HG02610 (cell line): ENCODE results near the gene TENT4A.

Source experiments
- ATAC-seq: cut with Tn5 transposase; IDR thresholded peaks from one replicate; pipeline ENCODE4 v1.9.1; 2021; ENCODE audit warnings: mild to moderate bottlenecking, moderate library complexity; ENCODE audit not compliant: unreplicated experiment

Gene TENT4A

GRCh38 chr5:6749026-6749716, 35.9 kb downstream of the TENT4A start:
- no peak for ATAC-seq

DNA sequence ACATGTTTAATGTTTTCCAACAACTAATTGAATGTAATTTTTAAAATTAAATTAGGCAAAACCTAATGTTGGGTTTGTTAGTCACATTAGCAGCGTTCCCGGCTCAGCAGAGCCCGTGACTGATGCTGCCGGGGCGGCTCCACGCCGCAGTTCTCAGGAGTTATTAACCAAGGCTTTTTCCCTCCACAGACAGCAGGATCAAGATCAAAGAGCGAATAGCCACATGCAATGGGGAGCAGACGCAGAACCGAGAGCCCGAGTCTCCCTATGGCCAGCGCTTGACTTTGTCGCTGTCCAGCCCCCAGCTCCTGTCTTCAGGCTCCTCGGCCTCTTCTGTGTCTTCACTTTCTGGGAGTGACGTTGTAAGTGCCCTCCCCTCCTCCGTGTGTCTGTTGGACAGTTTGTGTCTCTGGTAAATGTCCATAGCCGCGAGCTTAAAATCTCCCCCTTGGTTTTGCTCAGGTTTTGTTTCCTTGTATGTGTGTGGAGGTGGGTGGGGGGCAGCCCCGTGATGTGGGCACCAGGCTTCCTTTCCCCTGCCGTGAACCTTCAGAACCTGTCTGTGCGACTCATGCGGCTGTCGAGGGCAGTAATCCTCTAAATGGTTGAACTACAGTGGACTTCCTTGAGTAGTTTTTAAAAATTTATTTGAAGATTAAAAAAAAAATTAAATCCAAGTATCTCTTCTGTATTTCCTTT, 37.1 kb downstream of the TENT4A start:
- ATAC-seq, result no peak

GRCh38 chr5:6750951-6751685, 37.9 kb downstream of the TENT4A start:
- ATAC-seq, result no peak

GRCh38 chr5:6752236-6752635, 39.0 kb downstream of the TENT4A start:
- no peak for ATAC-seq

DNA sequence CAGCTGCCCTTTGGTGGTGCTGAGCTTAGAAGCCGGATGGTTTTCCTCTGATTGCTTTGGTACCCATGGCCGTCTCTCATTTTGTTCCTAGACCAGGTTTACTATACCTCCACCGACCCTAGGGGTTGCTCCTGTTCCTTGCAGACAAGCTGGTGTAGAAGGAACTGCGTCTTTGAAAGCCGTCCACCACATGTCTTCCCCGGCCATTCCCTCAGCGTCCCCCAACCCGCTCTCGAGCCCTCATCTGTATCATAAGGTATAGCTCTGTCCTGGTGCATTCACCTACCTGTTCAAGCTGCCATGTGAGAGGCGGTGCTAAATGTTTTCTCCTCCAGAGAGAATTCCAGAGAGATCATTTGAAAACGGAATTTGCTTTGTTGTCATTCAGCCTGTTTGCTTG, 39.5 kb downstream of the TENT4A start:
- no peak for ATAC-seq

- ATAC-seq, result no peak
Measured at GRCh38 chr5:6753851-6754250, 40.6 kb downstream of the TENT4A start.

- no peak for ATAC-seq
Measured at GRCh38 chr5:6754766-6755165, 41.5 kb downstream of the TENT4A start.

DNA sequence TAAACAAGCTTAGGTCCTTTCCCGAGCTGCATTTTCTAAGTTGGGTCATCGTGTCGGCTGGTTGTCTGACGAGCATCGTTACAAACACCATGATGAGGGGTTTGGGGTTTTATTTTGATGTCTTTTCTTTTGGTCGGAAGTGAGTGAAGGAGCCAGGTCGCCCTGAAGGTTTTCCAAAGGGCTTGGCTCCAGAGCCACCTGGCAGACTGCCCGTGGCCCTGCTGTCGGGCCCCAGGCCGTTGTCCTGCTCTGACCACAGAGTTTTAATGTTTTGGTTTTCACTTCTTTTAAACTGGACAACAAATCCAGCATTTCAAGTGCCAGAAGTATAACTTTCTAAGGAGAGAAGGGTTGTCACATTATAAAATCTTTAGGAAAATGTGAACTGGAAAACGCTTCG, 42.3 kb downstream of the TENT4A start:
- no peak for ATAC-seq

DNA sequence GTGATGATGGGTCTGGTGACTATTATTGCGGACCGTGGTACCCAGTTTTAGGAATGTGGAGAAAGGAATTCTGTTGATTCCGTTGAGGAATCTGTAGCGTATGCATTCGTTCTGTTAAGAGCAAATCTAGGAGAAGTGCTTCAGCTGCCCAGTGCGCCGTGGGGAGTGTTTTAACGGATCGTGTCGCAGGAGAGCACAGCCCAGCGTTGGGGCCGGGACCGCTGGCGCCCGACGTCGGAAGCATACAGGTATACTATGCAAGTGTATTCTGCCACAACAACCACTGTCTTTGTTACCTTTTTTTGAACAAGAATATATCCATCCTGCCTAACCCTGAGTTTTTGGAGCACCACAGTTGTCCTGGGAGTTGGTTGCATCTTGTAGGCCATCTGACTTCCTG, 42.7 kb downstream of the TENT4A start:
- no peak for ATAC-seq

DNA sequence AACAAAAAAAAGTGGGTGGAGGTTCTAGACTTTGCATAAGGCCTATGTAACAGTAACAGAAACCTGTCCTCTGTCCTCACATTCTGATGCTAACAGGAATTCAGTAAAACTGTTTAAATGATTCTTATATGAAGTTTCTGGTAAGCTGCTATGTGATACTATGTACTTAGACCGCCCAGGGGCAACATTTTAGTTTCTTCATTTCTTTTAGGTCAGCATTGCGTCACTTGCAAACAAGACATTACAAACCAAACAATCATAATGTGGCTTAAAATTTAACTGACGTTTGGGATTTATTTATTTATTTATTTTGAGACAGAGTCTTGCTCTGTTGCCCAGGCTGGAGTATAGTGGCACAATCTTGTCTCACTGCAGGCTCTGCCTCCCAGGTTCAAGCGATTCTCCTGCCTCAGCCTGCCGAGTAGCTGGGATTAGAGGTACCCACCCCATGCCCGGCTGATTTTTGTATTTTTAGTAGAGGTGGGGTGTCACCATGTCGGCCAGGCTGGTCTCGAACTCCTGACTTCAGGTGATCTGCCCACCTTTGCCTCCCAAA, 44.3 kb downstream of the TENT4A start:
- no peak for ATAC-seq

DNA sequence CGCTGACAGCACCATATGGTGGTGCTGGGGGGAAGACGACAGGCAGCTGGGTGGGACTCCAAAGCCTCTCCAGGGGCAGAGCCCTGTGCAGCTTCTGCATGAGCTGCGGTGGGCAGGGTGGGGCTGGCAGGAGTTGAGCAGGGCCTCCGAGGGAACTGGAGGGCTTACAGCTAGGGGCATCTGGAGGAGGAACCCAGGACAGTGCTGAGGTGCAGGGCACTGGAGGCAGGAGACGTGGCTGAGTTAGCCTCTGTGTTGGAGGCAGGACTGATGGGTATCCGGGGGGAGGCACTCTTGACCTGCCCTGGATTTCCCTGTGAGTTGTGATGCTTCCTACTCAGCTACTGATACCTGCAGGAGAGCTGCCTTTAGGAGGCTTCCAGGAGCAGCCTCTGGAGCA, 45.0 kb downstream of the TENT4A start:
- ATAC-seq, result no peak

DNA sequence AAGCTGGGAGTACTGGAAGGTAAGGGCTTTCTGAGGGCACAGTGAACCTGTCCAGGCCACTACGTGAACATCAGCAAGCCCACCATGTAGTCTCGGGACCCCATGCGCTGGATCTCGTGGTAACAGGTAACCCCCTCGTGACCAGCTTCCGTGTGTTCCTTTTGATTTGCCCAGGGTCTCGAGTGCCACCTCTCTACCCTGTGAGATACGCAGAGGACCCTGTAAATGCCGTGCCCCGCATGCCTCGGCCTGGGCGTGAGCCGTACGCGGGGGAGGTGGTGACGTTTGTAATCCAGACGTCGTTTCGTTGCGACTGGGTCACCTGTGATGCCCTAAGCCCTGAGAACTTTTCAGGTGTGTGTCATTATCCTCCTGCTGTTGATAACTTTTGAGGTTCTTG, 45.5 kb downstream of the TENT4A start:
- ATAC-seq, result no peak

- ATAC-seq, result no peak
Measured at GRCh38 chr5:6759401-6759800, 46.2 kb downstream of the TENT4A start.

DNA sequence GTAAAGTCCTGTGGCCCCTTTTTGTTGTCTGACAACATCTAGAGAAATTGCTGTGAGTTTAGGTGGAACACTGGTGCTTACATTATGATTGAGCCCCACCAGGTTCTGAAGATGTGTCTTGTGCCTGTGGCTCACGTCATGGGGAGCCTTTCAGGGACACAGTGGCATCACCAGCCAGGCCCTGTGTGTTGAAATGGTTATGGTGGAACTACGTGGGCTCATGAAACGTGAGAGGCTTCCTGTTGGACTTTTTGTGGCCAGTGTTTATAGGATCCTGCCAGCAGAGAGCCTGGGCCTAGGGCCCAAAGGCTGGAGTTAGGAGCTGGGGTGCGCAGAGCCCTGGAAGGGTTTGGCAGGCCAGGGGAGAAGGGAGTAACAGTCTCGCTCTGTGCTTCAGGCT, 46.8 kb downstream of the TENT4A start:
- ATAC-seq, result no peak

DNA sequence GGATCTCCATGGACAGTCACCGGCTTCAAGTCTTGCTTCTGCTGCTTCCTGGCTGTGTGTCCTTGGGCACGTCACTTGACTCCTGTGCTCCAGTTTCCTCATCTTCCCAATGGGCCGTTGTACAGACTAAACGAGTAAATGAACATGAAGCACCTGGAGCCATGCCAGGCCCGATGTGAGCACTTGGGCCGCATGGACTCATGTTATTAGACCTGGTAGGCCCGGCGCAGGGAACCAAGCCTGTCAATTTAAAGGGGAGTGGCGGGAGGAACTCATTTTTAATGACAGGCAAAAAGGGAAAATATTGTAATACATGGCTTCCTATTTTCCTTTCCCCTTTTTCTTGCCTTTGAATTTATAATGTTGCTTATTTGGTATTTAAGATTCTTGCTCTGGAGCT, 47.5 kb downstream of the TENT4A start:
- no peak for ATAC-seq

DNA sequence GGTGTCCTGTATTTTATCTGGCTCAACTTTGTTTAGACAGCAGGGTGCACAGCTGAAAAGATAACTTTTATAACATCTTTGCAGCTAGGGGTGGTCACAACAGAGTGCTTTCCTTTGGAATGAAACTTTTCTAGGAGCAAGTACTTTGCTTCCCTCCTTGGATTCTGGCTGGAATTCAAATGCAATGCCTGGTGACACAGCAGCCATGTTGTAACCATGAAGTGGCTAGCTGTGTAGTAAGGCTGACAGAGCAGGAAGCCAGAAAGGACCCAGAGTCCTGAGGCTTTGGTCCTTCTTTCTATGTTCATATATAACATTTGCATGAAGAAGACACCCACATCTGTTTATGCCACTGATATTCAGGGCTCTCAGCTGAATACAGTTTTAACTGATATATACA, 48.1 kb downstream of the TENT4A start:
- ATAC-seq, result no peak

DNA sequence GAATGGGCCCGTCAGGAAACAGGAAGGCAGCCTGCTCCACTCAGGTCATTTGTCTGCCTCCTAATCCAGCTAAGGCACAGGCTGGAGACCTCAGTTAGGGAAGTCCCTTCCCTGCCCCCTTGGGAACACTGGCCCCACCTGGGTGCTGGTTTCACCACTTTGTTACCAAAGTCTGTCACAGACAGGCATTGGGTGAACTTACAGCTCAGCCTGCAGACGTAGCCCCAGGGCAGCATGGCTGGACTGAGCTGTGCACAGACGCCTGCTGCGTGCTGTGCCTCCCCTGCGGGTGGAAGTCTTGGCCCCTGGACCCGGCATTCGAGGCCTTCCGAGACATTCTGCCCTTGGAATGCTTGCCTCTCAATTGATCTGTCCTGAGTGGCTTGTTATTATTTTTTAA, 48.9 kb downstream of the TENT4A start:
- ATAC-seq, result no peak

- no peak for ATAC-seq
Measured at GRCh38 chr5:6762697-6763096, 49.5 kb downstream of the TENT4A start.

DNA sequence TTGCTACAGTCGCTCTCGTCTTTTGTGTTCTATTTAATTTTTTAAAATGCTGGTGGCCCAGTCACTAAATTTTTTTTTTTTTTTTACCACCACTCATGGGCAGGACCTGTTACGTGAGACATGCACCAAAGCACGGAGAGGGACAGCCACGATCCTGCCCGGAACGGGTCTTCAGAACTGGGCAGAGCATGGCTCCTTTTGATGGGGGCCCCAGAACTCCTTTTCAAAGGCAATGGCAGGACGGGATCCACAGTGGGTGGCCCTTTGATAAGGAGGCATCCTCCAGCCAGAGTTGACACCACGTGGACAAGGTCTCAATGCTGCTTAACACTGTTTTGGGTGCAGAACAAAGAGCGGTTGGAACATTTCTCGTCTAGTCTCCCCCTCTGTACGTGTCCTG, 50.0 kb downstream of the TENT4A start:
- ATAC-seq, result no peak

DNA sequence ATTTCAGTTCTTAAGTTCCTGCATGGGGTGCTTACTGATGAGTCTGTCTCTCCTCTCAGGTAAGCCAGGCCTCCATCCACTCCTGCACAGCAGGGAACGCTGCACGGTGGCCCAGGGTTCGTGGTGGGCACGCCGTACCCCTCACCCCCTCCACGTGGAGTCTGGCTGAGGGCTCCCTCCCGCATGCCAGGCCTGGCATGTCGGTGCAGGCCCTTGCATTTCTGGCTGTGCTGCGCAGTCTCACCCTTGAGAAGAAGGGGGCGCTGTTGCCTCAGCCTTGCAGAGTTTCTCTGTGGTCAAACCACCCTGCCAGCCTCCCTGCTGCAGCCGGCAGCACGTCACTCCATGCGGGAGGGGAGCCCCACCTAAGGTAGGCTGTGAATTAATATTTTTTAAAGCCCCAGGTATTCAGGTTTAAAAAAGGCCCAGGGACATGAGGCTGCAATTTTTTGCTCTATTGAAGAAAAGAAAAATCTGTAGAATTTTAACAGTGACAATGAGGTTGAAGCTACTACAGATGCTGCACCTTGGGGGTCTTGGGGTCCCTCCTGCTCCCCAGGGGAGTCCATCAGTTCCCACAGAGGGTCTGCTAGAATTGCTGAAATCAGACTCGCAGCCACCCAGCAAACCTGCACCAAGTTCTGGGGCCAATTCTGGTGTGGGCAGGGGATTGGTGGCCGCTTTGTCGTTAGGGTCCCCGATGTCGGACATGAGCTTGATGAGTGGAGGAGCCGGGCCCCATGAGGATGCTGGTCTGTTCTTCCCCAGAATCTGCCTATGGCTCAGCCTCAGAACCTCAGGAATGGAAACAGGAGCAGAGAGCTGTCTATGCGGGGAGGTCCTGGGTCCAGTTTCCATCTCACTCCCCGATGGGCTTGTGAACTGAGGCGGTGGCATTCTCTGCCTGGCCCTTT, 52.6 kb downstream of the TENT4A start:
- peak; percentile 80 for ATAC-seq

DNA sequence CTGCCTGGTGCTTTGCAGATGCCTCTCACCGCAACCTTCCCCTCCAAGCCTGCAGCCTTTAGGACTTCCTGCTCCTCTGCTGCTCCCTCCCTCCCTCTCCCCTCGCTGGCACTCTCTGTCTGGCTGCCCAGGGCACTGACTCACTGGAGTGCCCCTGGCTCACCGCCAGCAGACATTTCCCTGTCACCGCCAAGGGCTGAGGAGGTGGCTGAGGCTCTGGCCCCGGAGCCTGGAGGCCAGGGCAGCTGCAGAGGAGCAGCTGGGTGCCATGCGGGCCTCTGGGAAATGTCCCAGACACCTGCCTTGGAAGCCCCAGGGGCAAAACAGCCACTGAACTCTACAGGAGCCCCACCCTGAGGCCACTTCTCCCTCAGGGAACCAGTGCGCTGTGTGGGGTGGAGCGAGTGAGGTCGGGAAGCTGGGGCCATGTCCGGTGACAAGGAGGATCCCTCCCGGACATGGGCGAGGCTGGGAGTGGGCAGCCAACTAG, 53.4 kb downstream of the TENT4A start:
- peak; percentile 44 for ATAC-seq
